Measurements from ENCODE around the gene NAT8L. TPM values are rescaled to one million over a fixed set of nuclear protein-coding genes. Genes with fewer than 3 reads are reported as not detected.

The NAT8L gene
- total and polyA plus RNA-seq, 2 of the 13 experiments (the other 11 are each of a cell fraction or from before 2014, with no cell fraction given), result 2.2 to 3.3 TPM

DNA sequence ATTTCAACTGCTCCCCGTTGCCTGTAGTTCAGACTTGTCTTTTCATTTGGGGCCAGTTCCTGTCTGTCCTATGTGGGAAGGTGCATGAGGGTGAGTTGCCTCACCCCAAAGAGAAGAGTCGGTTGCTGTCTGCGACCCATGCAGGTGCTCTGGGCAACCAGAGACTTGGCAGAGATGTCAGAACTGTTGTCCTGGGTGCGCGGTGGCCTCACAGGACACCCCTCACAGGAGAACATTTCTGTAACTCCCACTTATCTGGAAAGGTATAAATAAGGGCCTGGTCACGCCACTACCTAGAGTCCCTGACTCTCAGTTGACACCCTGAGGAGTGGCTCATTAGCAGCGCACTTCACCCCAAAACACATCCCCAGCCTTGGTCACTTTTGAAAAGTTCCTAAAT, 9.7 kb upstream of the NAT8L start:
- no peak for ATAC-seq
- DNase-seq (ENCODE audit: low spot score), result no peak
- Histone ChIP-seq H4K20me1 (ENCODE audit: insufficient read depth, low read length) (no peaks in the 10 kb centered on the region), H3K4me2 (ENCODE audit: low read depth, low read length) (no peak overlapping the region), H3K4me1 (ENCODE audit: insufficient read depth, low read length) (no peaks in the 10 kb centered on the region), H3K27me3 (ENCODE audit: control insufficient read depth in 1 of 2, insufficient read depth in 2 of 2, low read length in 2 of 2) (peaks cover 1 to 20% of the 10 kb centered on the region in 2 experiments; a peak in 3 of 5 replicates), H3K36me3 (replicated peaks in 1 of 2; ENCODE audit: control insufficient read depth in 1 of 2, insufficient read depth in 2 of 2, low read length in 2 of 2) (no peaks in the 10 kb centered on the region), H3K79me2 (ENCODE audit: insufficient read depth, low read length) (no peaks in the 10 kb centered on the region), H3K27ac (ENCODE audit: extremely low read length, insufficient read depth, low read length) (no peak overlapping the region), H2AFZ (ENCODE audit: low read length) (no peak overlapping the region), H3K4me3 (replicated peaks in 1 of 3; ENCODE audit: insufficient read depth in 1 of 3, low read depth in 2 of 3, low read length in 3 of 3) (no peak overlapping the region), H3K9ac (ENCODE audit: insufficient read depth, low read depth, low read length) (no peak overlapping the region), H3K9me3 (ENCODE audit: low read length) (no peaks in the 10 kb centered on the region)
- ChIA-PET CTCF (ENCODE audit: low intra/inter-chr PET ratio, low total read pairs) (no interaction called here), POLR2A (no interaction called here)
- in situ Hi-C loops (cut with HindIII; ENCODE audit: extremely low pct_ligation_motif_present, low pct_unique_long_range_greater_than_20kb) (no loop called here), intact Hi-C loops (cut with micrococcal nuclease; ENCODE audit: unreplicated experiment) (no loop called here)
- BruUV-seq (replicated peaks), result no TSS peak
- WGBS (ENCODE audit: low lambda C conversion rate), result 64% methylated on average over 7 of the region's 7 CpGs
- FAIRE-seq, result no peak
- TF ChIP-seq ZNF670 (CRISPR knock-in tag; IDR thresholded peaks at IDR 0.05; ENCODE audit: borderline replicate concordance), result no peak
- TF ChIP-seq, protein P1, sequence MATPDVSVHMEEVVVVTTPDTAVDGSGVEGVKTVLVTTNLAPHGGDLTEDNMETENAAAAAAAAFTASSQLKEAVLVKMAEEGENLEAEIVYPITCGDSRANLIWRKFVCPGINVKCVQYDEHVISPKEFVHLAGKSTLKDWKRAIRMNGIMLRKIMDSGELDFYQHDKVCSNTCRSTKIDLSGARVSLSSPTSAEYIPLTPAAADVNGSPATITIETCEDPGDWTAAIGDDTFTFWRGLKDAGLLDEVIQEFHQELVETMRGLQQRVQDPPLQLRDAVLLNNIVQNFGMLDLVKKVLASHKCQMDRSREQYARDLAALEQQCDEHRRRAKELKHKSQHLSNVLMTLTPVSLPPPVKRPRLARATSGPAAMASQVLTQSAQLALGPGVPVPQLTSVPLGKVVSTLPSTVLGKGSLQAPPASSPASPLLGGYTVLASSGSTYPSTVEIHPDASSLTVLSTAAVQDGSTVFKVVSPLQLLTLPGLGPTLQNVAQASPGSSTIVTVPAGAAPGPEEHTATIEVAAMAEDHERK (CRISPR knock-in tag; IDR thresholded peaks at IDR 0.05; ENCODE audit: low read depth), result no peak

DNA sequence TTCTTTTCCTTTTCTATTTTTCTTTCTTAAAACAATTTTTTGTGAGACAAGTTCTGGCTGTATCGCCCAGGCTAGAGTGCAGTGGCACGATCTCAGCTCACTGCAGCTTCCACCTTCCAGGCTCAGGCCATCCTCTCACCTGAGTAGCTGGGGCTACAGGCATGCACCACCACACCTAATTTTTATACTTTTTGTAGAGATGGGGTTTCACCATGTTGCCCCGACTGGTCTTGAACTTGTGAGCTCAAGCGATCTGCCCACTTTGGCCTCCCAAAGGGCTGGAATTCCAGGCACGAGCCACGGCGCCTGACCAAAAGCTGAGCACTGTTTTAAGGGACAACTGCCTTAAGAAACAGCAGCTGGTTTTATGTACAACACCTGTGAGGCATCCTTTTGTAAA, 9.3 kb upstream of the NAT8L start:
- ChIA-PET CTCF (ENCODE audit: low intra/inter-chr PET ratio, low total read pairs) (no interaction called here), POLR2A (no interaction called here)
- FAIRE-seq, result no peak
- TF ChIP-seq, protein P2, sequence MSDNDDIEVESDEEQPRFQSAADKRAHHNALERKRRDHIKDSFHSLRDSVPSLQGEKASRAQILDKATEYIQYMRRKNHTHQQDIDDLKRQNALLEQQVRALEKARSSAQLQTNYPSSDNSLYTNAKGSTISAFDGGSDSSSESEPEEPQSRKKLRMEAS (IDR thresholded peaks at IDR 0.05), result no peak
- no peak for TF ChIP-seq TGIF2 (CRISPR knock-in tag; IDR thresholded peaks at IDR 0.05)
- no peak for TF ChIP-seq AKAP8 (CRISPR knock-in tag; IDR thresholded peaks at IDR 0.05)
- TF ChIP-seq, protein P3, sequence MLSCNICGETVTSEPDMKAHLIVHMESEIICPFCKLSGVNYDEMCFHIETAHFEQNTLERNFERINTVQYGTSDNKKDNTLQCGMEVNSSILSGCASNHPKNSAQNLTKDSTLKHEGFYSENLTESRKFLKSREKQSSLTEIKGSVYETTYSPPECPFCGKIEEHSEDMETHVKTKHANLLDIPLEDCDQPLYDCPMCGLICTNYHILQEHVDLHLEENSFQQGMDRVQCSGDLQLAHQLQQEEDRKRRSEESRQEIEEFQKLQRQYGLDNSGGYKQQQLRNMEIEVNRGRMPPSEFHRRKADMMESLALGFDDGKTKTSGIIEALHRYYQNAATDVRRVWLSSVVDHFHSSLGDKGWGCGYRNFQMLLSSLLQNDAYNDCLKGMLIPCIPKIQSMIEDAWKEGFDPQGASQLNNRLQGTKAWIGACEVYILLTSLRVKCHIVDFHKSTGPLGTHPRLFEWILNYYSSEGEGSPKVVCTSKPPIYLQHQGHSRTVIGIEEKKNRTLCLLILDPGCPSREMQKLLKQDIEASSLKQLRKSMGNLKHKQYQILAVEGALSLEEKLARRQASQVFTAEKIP (CRISPR knock-in tag; IDR thresholded peaks at IDR 0.05; ENCODE audit: borderline replicate concordance), result no peak
- TF ChIP-seq ZNF501 (CRISPR knock-in tag; IDR thresholded peaks at IDR 0.05), result no peak
- TF ChIP-seq MNT (IDR thresholded peaks at IDR 0.05), result no peak
- no peak for TF ChIP-seq ZNF570 (CRISPR knock-in tag; IDR thresholded peaks at IDR 0.05; ENCODE audit: borderline replicate concordance)
- no peak for TF ChIP-seq ZNF496 (CRISPR knock-in tag; IDR thresholded peaks at IDR 0.05; ENCODE audit: insufficient replicate concordance)
- no peak for TF ChIP-seq JARID2 (CRISPR knock-in tag; IDR thresholded peaks at IDR 0.05; ENCODE audit: insufficient replicate concordance)
- no peak for TF ChIP-seq ZNF251 (CRISPR knock-in tag; IDR thresholded peaks at IDR 0.05)
- no peak for TF ChIP-seq CENPX (CRISPR knock-in tag; IDR thresholded peaks at IDR 0.05)
- TF ChIP-seq ZNF30 (CRISPR knock-in tag; IDR thresholded peaks at IDR 0.05), result no peak
- TF ChIP-seq ZNF20 (CRISPR knock-in tag; IDR thresholded peaks at IDR 0.05), result no peak

More for the DNA sequence above, 9.3 kb upstream of the NAT8L start:
- Histone ChIP-seq H2AFZ (ENCODE audit: low read length) (no peak overlapping the region), H3K4me3 (replicated peaks in 1 of 3; ENCODE audit: insufficient read depth in 1 of 3, low read depth in 2 of 3, low read length in 3 of 3) (no peak overlapping the region), H4K20me1 (ENCODE audit: insufficient read depth, low read length) (no peaks in the 10 kb centered on the region), H3K79me2 (ENCODE audit: insufficient read depth, low read length) (no peaks in the 10 kb centered on the region), H3K4me2 (ENCODE audit: low read depth, low read length) (no peak overlapping the region), H3K27ac (ENCODE audit: extremely low read length, insufficient read depth, low read length) (no peak overlapping the region), H3K9me3 (ENCODE audit: low read length) (no peaks in the 10 kb centered on the region), H3K36me3 (replicated peaks in 1 of 2; ENCODE audit: control insufficient read depth in 1 of 2, insufficient read depth in 2 of 2, low read length in 2 of 2) (no peaks in the 10 kb centered on the region), H3K27me3 (ENCODE audit: control insufficient read depth in 1 of 2, insufficient read depth in 2 of 2, low read length in 2 of 2) (peaks cover 1 to 20% of the 10 kb centered on the region in 2 experiments; a peak in 3 of 5 replicates), H3K9ac (ENCODE audit: insufficient read depth, low read depth, low read length) (no peak overlapping the region), H3K4me1 (ENCODE audit: insufficient read depth, low read length) (no peaks in the 10 kb centered on the region)
- ATAC-seq (no peak), DNase-seq (ENCODE audit: low spot score) (no peak)
- WGBS (ENCODE audit: low lambda C conversion rate), result 50% methylated on average over 7 of the region's 7 CpGs
- in situ Hi-C loops (cut with HindIII; ENCODE audit: extremely low pct_ligation_motif_present, low pct_unique_long_range_greater_than_20kb), result no loop called here
- BruUV-seq (replicated peaks), result no TSS peak
- intact Hi-C loops (cut with micrococcal nuclease; ENCODE audit: unreplicated experiment), result no loop called here
